ENCODE data around the gene ST7. TPM values are rescaled to one million over a fixed set of nuclear protein-coding genes. Genes with fewer than 3 reads are reported as not detected.
A peak's percentile ranks its signal among the peaks of the same experiment; 100 is the strongest.

Gene ST7
- total RNA-seq, 2 donors from 2014 or later: 7.6 to 9.8 TPM

- Mint-ChIP-seq H3K9me3 (no peaks in the 10 kb centered on the region), H3K36me3 (no peaks in the 10 kb centered on the region), H3K4me3 (no peak overlapping the region), H3K4me1 (ENCODE audit: low read depth in 2 of 2) (no peaks in the 10 kb centered on the region), H3K27ac (no peak overlapping the region), H3K27me3 (no peaks in the 10 kb centered on the region)
- DNase-seq (ENCODE audit: low spot score) (no peak), ATAC-seq (no peak)
These were observed 211.3 kb downstream of the ST7 start for GRCh38 chr7:117164620-117165019.

GRCh38 chr7:117165656-117166055 is 212.4 kb downstream of the ST7 start:
- DNase-seq (ENCODE audit: low spot score) (no peak), ATAC-seq (no peak)
- Mint-ChIP-seq H3K4me3 (no peak overlapping the region), H3K36me3 (no peaks in the 10 kb centered on the region), H3K27me3 (no peaks in the 10 kb centered on the region), H3K9me3 (no peaks in the 10 kb centered on the region), H3K4me1 (ENCODE audit: low read depth in 2 of 2) (no peaks in the 10 kb centered on the region), H3K27ac (no peak overlapping the region)

GRCh38 chr7:117169907-117170306 is 216.6 kb downstream of the ST7 start:
- Mint-ChIP-seq H3K9me3 (no peaks in the 10 kb centered on the region), H3K27ac (no peak overlapping the region), H3K27me3 (no peaks in the 10 kb centered on the region), H3K4me1 (ENCODE audit: low read depth in 2 of 2) (no peaks in the 10 kb centered on the region), H3K36me3 (peaks cover 4% of the 10 kb centered on the region), H3K4me3 (no peak overlapping the region)
- ATAC-seq (no peak), DNase-seq (ENCODE audit: low spot score) (no peak)

- no peaks in the 10 kb centered on the region for H3K9me3 Mint-ChIP-seq
- H3K36me3 Mint-ChIP-seq: peaks cover 4% of the 10 kb centered on the region
- no peak overlapping the region for H3K4me3 Mint-ChIP-seq
- no peak for DNase-seq (ENCODE audit: low spot score)
- ATAC-seq: no peak
- H3K27ac Mint-ChIP-seq: no peak overlapping the region
- no peaks in the 10 kb centered on the region for H3K4me1 Mint-ChIP-seq (ENCODE audit: low read depth in 2 of 2)
- no peaks in the 10 kb centered on the region for H3K27me3 Mint-ChIP-seq
These were observed 217.8 kb downstream of the ST7 start for GRCh38 chr7:117171106-117171505.

- Mint-ChIP-seq H3K27ac (no peak overlapping the region), H3K36me3 (peaks cover 4% of the 10 kb centered on the region), H3K9me3 (no peaks in the 10 kb centered on the region), H3K27me3 (no peaks in the 10 kb centered on the region), H3K4me3 (no peak overlapping the region), H3K4me1 (ENCODE audit: low read depth in 2 of 2) (no peaks in the 10 kb centered on the region)
- ATAC-seq (no peak), DNase-seq (ENCODE audit: low spot score) (no peak)
These were observed 219.0 kb downstream of the ST7 start for GRCh38 chr7:117172283-117172682.

GRCh38 chr7:117173035-117173770 is 219.9 kb downstream of the ST7 start:
- no peak overlapping the region for H3K4me3 Mint-ChIP-seq
- ATAC-seq (no peak), DNase-seq (ENCODE audit: low spot score) (no peak)
- no peaks in the 10 kb centered on the region for H3K9me3 Mint-ChIP-seq
- no peaks in the 10 kb centered on the region for H3K4me1 Mint-ChIP-seq (ENCODE audit: low read depth in 2 of 2)
- peaks cover 4% of the 10 kb centered on the region for H3K36me3 Mint-ChIP-seq
- H3K27ac Mint-ChIP-seq: no peak overlapping the region
- no peaks in the 10 kb centered on the region for H3K27me3 Mint-ChIP-seq

- H3K36me3 Mint-ChIP-seq: peaks cover 2% of the 10 kb centered on the region
- no peak overlapping the region for H3K27ac Mint-ChIP-seq
- DNase-seq (ENCODE audit: low spot score) (no peak), ATAC-seq (no peak)
- H3K4me3 Mint-ChIP-seq: no peak overlapping the region
- H3K9me3 Mint-ChIP-seq: no peaks in the 10 kb centered on the region
- H3K4me1 Mint-ChIP-seq (ENCODE audit: low read depth in 2 of 2): no peaks in the 10 kb centered on the region
- H3K27me3 Mint-ChIP-seq: no peaks in the 10 kb centered on the region
These were observed 222.9 kb downstream of the ST7 start for GRCh38 chr7:117176206-117176605.

- no peak overlapping the region for H3K27ac Mint-ChIP-seq
- no peaks in the 10 kb centered on the region for H3K36me3 Mint-ChIP-seq
- ATAC-seq: no peak
- H3K27me3 Mint-ChIP-seq: no peaks in the 10 kb centered on the region
- H3K4me3 Mint-ChIP-seq: no peak overlapping the region
- no peaks in the 10 kb centered on the region for H3K9me3 Mint-ChIP-seq
- DNase-seq (ENCODE audit: low spot score): no peak
- peaks cover 0 to 2% of the 10 kb centered on the region in 2 donors for H3K4me1 Mint-ChIP-seq (ENCODE audit: low read depth in 2 of 2)
These were observed 225.3 kb downstream of the ST7 start for GRCh38 chr7:117178600-117178999.

GRCh38 chr7:117179701-117180100 is 226.4 kb downstream of the ST7 start:
- ATAC-seq: no peak
- no peak overlapping the region for H3K27ac Mint-ChIP-seq
- peaks cover 0 to 4% of the 10 kb centered on the region in 2 donors for H3K4me1 Mint-ChIP-seq (ENCODE audit: low read depth in 2 of 2)
- H3K4me3 Mint-ChIP-seq: no peak overlapping the region
- no peaks in the 10 kb centered on the region for H3K27me3 Mint-ChIP-seq
- no peak for DNase-seq (ENCODE audit: low spot score)
- no peaks in the 10 kb centered on the region for H3K36me3 Mint-ChIP-seq
- no peaks in the 10 kb centered on the region for H3K9me3 Mint-ChIP-seq

GRCh38 chr7:117183729-117184128 is 230.4 kb downstream of the ST7 start:
- Mint-ChIP-seq H3K27ac (no peak overlapping the region), H3K27me3 (no peaks in the 10 kb centered on the region), H3K4me3 (no peak overlapping the region), H3K4me1 (ENCODE audit: low read depth in 2 of 2) (peaks cover 0 to 4% of the 10 kb centered on the region in 2 donors), H3K9me3 (no peaks in the 10 kb centered on the region), H3K36me3 (no peaks in the 10 kb centered on the region)
- ATAC-seq (no peak), DNase-seq (ENCODE audit: low spot score) (no peak)

GRCh38 chr7:117184367-117184766 is 231.1 kb downstream of the ST7 start:
- Mint-ChIP-seq H3K36me3 (no peaks in the 10 kb centered on the region), H3K27ac (no peak overlapping the region), H3K27me3 (no peaks in the 10 kb centered on the region), H3K9me3 (no peaks in the 10 kb centered on the region), H3K4me3 (no peak overlapping the region), H3K4me1 (ENCODE audit: low read depth in 2 of 2) (peaks cover 0 to 4% of the 10 kb centered on the region in 2 donors)
- ATAC-seq (no peak), DNase-seq (ENCODE audit: low spot score) (no peak)

GRCh38 chr7:117185124-117185523 is 231.8 kb downstream of the ST7 start:
- H3K9me3 Mint-ChIP-seq: no peaks in the 10 kb centered on the region
- H3K4me3 Mint-ChIP-seq: no peak overlapping the region
- no peak overlapping the region for H3K27ac Mint-ChIP-seq
- DNase-seq (ENCODE audit: low spot score): no peak
- ATAC-seq: no peak
- H3K36me3 Mint-ChIP-seq: peaks cover 4% of the 10 kb centered on the region
- no peaks in the 10 kb centered on the region for H3K27me3 Mint-ChIP-seq
- peaks cover 0 to 4% of the 10 kb centered on the region in 2 donors for H3K4me1 Mint-ChIP-seq (ENCODE audit: low read depth in 2 of 2)

- ATAC-seq: peak in 1 of 2 donors; percentile 62
- H3K4me1 Mint-ChIP-seq (ENCODE audit: low read depth in 2 of 2): peaks cover 0 to 4% of the 10 kb centered on the region in 2 donors
- peaks cover 4% of the 10 kb centered on the region for H3K36me3 Mint-ChIP-seq
These were observed 233.1 kb downstream of the ST7 start for GRCh38 chr7:117186218-117187010.

GRCh38 chr7:117188376-117188775 is 235.1 kb downstream of the ST7 start:
- no peaks in the 10 kb centered on the region for H3K27me3 Mint-ChIP-seq
- H3K27ac Mint-ChIP-seq: no peak overlapping the region
- no peaks in the 10 kb centered on the region for H3K9me3 Mint-ChIP-seq
- ATAC-seq: no peak
- no peak overlapping the region for H3K4me3 Mint-ChIP-seq
- H3K4me1 Mint-ChIP-seq (ENCODE audit: low read depth in 2 of 2): peaks cover 0 to 4% of the 10 kb centered on the region in 2 donors
- peaks cover 4% of the 10 kb centered on the region for H3K36me3 Mint-ChIP-seq
- no peak for DNase-seq (ENCODE audit: low spot score)

More at GRCh38 chr7:117186218-117187010, 233.1 kb downstream of the ST7 start:
- no peak for DNase-seq (ENCODE audit: low spot score)
- H3K27me3 Mint-ChIP-seq: no peaks in the 10 kb centered on the region
- H3K27ac Mint-ChIP-seq: no peak overlapping the region
- no peaks in the 10 kb centered on the region for H3K9me3 Mint-ChIP-seq
- no peak overlapping the region for H3K4me3 Mint-ChIP-seq
